ENCODE measurements around the gene TRMT10B.
"Not testable (repeated sequence)": the region's sequence is repeated elsewhere in the genome, so short reads cannot be mapped to it uniquely, and the experiment has no call there.

TRMT10B gene

DNA sequence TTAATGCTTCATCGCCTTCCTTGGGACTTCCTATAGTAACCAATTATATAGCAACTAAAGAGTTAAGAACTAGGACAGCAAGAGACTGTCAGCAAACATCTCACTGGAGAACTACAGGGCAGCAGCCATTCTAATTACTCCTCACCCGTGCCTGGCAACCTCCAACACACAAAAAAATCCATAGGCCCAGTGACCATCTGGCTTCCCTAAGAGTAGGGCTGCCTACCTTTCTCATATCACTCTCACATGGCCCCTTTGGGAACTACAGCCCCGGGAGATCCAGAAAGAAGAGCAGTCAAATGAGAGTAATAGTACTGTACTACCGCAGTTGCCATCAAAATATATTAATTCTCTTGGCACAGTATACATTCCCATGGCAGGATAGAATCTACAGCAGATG is 52.7 kb downstream of the TRMT10B start:
- no peak for TF ChIP-seq POLR2AphosphoS5 (IDR thresholded peaks at IDR 0.05; ENCODE audit: low read depth, low read length)
- FAIRE-seq (no peak), DNase-seq (ENCODE audit: insufficient read length) (no peak)

DNA sequence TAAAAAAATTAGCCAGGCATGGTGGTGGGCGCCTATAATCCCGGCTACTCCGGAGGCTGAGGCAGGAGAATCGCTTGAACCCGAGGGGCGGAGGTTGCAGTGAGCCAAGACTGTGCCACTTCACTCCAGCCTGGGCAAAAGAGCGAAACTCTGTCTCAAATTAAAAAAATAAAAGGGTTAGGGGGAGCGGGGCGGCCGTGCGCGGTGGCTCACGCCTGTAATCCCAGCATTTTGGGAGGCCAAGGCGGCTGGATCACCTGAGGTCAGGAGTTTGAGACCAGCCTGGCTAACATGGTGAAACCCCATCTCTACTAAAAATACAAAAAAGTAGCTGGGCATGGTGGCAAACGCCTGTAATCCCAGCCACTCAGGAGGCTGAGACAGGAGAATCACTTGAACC is 56.1 kb downstream of the TRMT10B start:
- DNase-seq (ENCODE audit: insufficient read length); FAIRE-seq: not testable (repeated sequence)

DNA sequence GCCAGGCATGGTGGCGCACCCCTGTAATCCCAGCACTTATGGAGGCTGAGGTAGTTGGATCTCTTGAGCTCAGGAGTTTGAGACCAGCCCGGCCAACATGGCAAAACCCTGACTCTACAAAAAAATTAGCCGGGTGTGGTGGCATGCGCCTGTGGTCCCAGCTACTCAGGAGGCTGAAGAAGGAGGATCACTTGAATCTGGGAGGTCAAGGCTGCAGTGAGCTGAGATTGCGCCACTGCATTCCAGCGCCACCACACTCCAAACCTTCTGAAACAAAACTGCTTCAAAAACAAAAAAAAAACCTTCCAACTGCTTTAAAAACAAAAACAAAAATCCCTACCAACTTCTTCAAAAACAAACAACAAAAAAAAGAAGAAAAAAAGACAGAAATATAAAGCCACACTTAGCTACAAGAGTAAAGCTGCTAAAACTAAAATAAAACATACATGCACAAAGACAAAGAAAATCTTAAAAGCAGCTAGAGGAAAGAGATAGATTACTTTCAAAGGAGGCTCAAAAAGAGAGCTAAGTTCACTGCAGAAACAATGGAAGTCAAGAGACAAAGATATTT is 58.4 kb downstream of the TRMT10B start:
- FAIRE-seq (no peak), DNase-seq (ENCODE audit: insufficient read length) (no peak)
- no peak for TF ChIP-seq POLR2A (IDR thresholded peaks at IDR 0.05; ENCODE audit: low read depth, low read length)
- TF ChIP-seq TAF1 (IDR thresholded peaks at IDR 0.05; ENCODE audit: borderline replicate concordance, low read depth, low read length), result no peak
- no peak for TF ChIP-seq POLR2AphosphoS5 (IDR thresholded peaks at IDR 0.05; ENCODE audit: low read depth, low read length)

DNA sequence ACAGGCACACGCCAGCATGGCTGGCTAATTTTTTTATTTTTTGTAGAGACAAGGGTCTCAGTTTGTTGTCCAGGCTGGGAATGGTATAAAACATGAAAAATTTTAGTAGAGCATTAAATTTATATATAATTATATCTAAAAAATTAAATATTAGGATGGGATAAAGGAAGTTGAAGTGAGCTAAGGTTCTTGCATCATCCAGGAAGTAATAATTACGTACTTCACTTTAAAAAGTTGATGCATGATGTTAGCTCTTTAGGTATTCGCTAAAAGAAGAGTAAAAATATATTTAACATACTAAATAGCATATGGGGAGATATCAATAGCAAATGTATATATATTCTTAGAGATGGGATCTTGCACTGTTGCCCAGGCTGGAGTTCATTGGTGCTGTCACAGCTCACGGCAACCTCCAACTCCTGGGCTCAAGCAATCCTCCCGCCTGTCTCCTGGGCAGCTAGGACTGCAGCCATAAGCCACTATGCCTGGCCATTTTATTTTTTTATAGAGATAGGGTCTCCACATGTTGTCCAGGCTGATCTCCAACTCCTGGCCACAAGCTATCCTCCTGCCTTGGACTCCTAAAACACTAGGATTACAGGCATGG is 59.3 kb downstream of the TRMT10B start:
- DNase-seq (ENCODE audit: insufficient read length) (no peak), FAIRE-seq (no peak)
- TF ChIP-seq TAF1 (IDR thresholded peaks at IDR 0.05; ENCODE audit: borderline replicate concordance, low read depth, low read length) (no peak), POLR2A (IDR thresholded peaks at IDR 0.05; ENCODE audit: low read depth, low read length) (no peak), POLR2AphosphoS5 (IDR thresholded peaks at IDR 0.05; ENCODE audit: low read depth, low read length) (no peak)

DNA sequence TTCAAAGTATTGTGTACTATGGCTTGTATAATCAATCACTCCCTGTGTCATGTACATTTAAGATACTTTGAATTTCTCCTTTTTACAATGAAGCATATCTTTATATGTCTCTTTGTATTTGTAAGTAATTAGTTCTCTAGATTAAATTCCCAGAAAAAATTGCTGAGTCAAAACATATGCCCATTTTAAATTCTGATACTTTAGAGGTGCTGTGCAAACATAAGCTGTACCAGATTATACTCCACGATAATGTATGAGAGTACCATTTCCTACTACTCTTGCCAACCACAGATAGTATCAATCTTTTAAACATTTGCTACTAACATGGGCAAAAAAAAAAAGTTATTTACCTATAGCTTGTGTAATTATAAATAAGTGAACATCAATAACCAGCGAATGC is 65.2 kb downstream of the TRMT10B start:
- DNase-seq (ENCODE audit: insufficient read length), result no peak
- no peak for FAIRE-seq
- TF ChIP-seq TAF1 (IDR thresholded peaks at IDR 0.05; ENCODE audit: borderline replicate concordance, low read depth, low read length) (no peak), POLR2AphosphoS5 (IDR thresholded peaks at IDR 0.05; ENCODE audit: low read depth, low read length) (no peak), POLR2A (IDR thresholded peaks at IDR 0.05; ENCODE audit: low read depth, low read length) (no peak)

DNA sequence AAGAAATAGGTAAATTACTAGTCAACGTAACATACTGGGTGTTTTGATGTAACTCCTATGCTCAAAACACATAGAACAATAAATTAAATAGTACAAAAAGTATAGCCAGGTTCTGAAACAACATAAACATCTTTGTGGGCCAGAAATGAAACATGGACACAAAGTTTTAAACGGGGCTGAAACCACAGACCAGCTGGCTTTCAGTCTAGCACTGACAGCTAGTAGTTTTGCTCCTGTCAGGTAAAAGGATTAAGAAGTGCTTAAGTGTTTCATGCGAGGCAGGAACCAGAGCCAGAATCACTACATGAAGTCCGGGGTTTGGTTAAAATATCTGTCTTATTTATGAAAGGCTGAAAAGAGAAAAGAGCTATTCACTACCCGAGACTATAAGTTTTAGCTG is 66.5 kb downstream of the TRMT10B start:
- peak; percentile 19 for DNase-seq (ENCODE audit: insufficient read length)
- TF ChIP-seq POLR2A (IDR thresholded peaks at IDR 0.05; ENCODE audit: low read depth, low read length), result no peak
- TF ChIP-seq POLR2AphosphoS5 (IDR thresholded peaks at IDR 0.05; ENCODE audit: low read depth, low read length), result no peak
- no peak for TF ChIP-seq TAF1 (IDR thresholded peaks at IDR 0.05; ENCODE audit: borderline replicate concordance, low read depth, low read length)
- no peak for FAIRE-seq

DNA sequence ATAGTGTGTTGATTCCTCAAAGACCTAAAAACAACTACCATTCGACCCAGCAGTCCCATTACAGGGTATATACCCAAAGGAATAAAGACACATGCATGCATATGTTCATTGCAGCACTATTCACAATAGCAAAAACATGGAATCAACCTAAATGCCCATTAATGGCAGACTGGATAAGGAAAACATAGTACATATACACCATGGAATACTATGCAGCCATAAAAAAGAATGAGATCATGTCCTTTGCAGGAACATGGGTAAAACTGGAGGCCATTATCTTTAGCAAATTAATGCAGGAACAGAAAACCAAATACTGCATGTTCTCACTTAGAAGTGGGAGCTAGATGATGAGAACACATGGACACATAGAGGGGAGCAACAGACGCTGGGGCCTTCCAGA is 71.6 kb downstream of the TRMT10B start:
- peak; percentile 9 for FAIRE-seq
- not testable (repeated sequence) for DNase-seq (ENCODE audit: insufficient read length)

DNA sequence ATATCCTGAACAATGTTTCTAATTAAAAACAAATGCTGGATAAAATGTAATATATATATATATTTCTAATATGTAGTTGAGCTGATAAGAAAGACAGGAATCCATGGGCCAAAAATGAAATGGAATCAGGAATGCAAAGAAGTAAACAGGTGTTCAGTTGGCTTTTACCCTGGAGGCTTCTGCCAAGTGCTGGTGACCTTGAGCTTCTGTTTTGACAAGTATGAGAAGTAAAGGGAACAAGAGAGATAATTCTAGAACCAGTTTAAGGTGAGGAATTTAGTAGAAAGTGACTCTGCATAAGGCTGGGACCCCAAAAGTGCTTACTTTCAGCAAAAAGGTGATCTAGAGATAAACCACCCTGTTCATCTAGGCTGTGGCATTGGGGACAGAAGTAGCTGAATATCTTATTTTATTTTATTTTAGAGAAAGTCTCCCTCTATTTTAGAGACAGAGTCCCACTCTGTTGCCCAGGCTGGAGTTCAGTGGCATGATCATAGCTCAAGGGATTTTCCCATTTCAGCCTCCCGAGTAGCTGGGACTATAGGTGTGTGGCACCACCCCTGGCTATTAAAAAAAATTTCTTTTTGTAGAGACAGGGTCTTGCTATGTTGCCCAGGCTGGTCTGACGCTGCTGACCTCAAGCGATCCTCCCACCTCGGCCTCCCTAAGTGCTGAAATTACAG is 74.0 kb downstream of the TRMT10B start:
- FAIRE-seq (no peak), DNase-seq (ENCODE audit: insufficient read length) (no peak)
- TF ChIP-seq TAF1 (IDR thresholded peaks at IDR 0.05; ENCODE audit: borderline replicate concordance, low read depth, low read length) (no peak), POLR2A (IDR thresholded peaks at IDR 0.05; ENCODE audit: low read depth, low read length) (no peak), POLR2AphosphoS5 (IDR thresholded peaks at IDR 0.05; ENCODE audit: low read depth, low read length) (no peak)
